Esophagus squamous epithelium (tissue), 5 donors: ENCODE data around the gene FGD6. TPM values are rescaled to one million over a fixed set of nuclear protein-coding genes. Genes with fewer than 3 reads are reported as not detected.
"Not testable (repeated sequence)": the region's sequence is repeated elsewhere in the genome, so short reads cannot be mapped to it uniquely, and the experiment has no call there.

ENCODE experiments used
- DNase-seq: peaks from one replicate; lab custom pipeline; 2025; lab: John Stamatoyannopoulos, UW
- H3K27ac ChIP-seq, 4 donors: fragments of 200-600 bp; sonication (generic); one replicate each; pipeline ENCODE4 v1.5.1; 2016 to 2019; ENCODE audit warnings: mild to moderate bottlenecking in 1 of 4
- H3K27me3 ChIP-seq, 4 donors: fragments of 200-600 bp; sonication (generic); 1 replicate in 3 of 4; 2 replicates in 1 of 4; pipeline versions ENCODE4 v1.5.1 to v1.6.0; 2017 to 2021; ENCODE audit warnings: antibody characterized with exemption in 1 of 4
- H3K36me3 ChIP-seq, 3 donors: fragments of 200-600 bp; sonication (generic); one replicate each; pipeline ENCODE4 v1.5.1; 2016 to 2019
- H3K4me1 ChIP-seq, 3 donors: fragments of 200-600 bp; sonication (generic); one replicate each; pipeline ENCODE4 v1.5.1; 2017 to 2019
- H3K4me3 ChIP-seq, 4 donors: fragments of 200-600 bp; sonication (generic); 1 replicate in 3 of 4; 2 replicates in 1 of 4; pipeline ENCODE4 v1.5.1; 2016 to 2019; ENCODE audit warnings: mild to moderate bottlenecking in 2 of 4, moderate library complexity in 1 of 4
- H3K9me3 ChIP-seq, 3 donors: fragments of 200-600 bp; sonication (generic); one replicate each; pipeline ENCODE4 v1.5.1; 2016 to 2019
- CTCF ChIP-seq, 6 experiments: fragments of 450-650 bp in 4 of 6; fragments of 200-600 bp in 2 of 6; sonication (generic) in 2 of 6; IDR thresholded peaks; one replicate each; pipeline ENCODE4 v1.5.1; 2016 to 2019; ENCODE audit warnings: antibody characterized with exemption in 6 of 6, mild to moderate bottlenecking in 4 of 6, moderate library complexity in 4 of 6
- POLR2A ChIP-seq, 4 donors: fragments of 450-650 bp; IDR thresholded peaks; one replicate each; pipeline ENCODE4 v1.6.1; 2017; ENCODE audit warnings: antibody characterized with exemption in 4 of 4, mild to moderate bottlenecking in 4 of 4, moderate library complexity in 3 of 4
- WGBS, 2 donors: methylation state at CpG; one replicate each; pipeline ENCODE4 v1.1.5; 2018; 5-methylcytosine and 5-hydroxymethylcytosine counted together
- intact Hi-C: fragments of 100-400 bp; cut with DNase I; formaldehyde crosslinking; loops from one replicate; pipeline ENCODE4 v1.15.0; 2022
- total RNA-seq, 4 donors: library from RNA; depleted of rRNA; stranded (reverse); fragments of >200 nt; gene quantifications; one replicate each; pipeline ENCODE4 v1.1.0, GENCODE V29; 2016
- donor health status: DM: yes; HTN: yes; CAD: no.

FGD6 gene
- total RNA-seq, 4 donors from 2014 or later, result 10.0 to 19.1 (median 13.2) TPM

GRCh38 chr12:95104919-95105452 lies 112.3 kb downstream of the FGD6 start:
- 88 to 91% methylated on average over 2 of the region's 2 CpGs for WGBS, 2 donors
- Histone ChIP-seq H3K27me3 (no peaks in the 10 kb centered on the region), H3K36me3 (peaks cover 0 to 82% (median 0%) of the 10 kb centered on the region in 3 donors)

GRCh38 chr12:95102916-95103671 lies 114.2 kb downstream of the FGD6 start:
- H3K36me3 ChIP-seq, result peaks cover 0 to 81% (median 5%) of the 10 kb centered on the region in 3 donors
- TF ChIP-seq POLR2A (IDR thresholded peaks at IDR 0.05) (no peak), CTCF (IDR thresholded peaks at IDR 0.05) (no peak)
- no peak for DNase-seq
- intact Hi-C loops, result no loop called here
- H3K4me3 ChIP-seq, result no peak overlapping the region
- H3K27ac ChIP-seq, result peak overlapping the region; percentile 56 to 78 (median 62)
- peaks cover 0 to 17% (median 8%) of the 10 kb centered on the region in 3 donors for H3K4me1 ChIP-seq
- WGBS, 2 donors, result 30 to 54% methylated on average over 8 of the region's 8 CpGs
- no peaks in the 10 kb centered on the region for H3K9me3 ChIP-seq
- no peaks in the 10 kb centered on the region for H3K27me3 ChIP-seq

More at GRCh38 chr12:95104919-95105452, 112.3 kb downstream of the FGD6 start:
- intact Hi-C loops, result no loop called here
- TF ChIP-seq POLR2A (IDR thresholded peaks at IDR 0.05), result no peak
- no peak for TF ChIP-seq CTCF (IDR thresholded peaks at IDR 0.05)
- no peaks in the 10 kb centered on the region for H3K9me3 ChIP-seq
- H3K27ac ChIP-seq, result no peak overlapping the region
- H3K4me1 ChIP-seq, result peaks cover 0 to 17% (median 8%) of the 10 kb centered on the region in 3 donors
- no peak for DNase-seq
- no peak overlapping the region for H3K4me3 ChIP-seq

GRCh38 chr12:95101957-95102356 lies 115.3 kb downstream of the FGD6 start:
- H3K27ac ChIP-seq, H3K9me3 ChIP-seq, intact Hi-C loops, H3K4me3 ChIP-seq, DNase-seq, H3K27me3 ChIP-seq: not testable (repeated sequence)
- WGBS, 2 donors, result 82 to 89% methylated on average over 4 to 5 of the region's 5 CpGs
- H3K4me1 ChIP-seq, result peaks cover 0 to 21% (median 8%) of the 10 kb centered on the region in 3 donors
- peaks cover 0 to 75% (median 5%) of the 10 kb centered on the region in 3 donors for H3K36me3 ChIP-seq

- Histone ChIP-seq H3K9me3 (no peaks in the 10 kb centered on the region), H3K4me1 (peaks cover 0 to 27% (median 8%) of the 10 kb centered on the region in 3 donors), H3K36me3 (peaks cover 0 to 75% (median 5%) of the 10 kb centered on the region in 3 donors), H3K27me3 (no peaks in the 10 kb centered on the region), H3K4me3 (no peak overlapping the region), H3K27ac (no peak overlapping the region)
- TF ChIP-seq POLR2A (IDR thresholded peaks at IDR 0.05) (no peak), CTCF (IDR thresholded peaks at IDR 0.05) (no peak)
- DNase-seq, result no peak
- WGBS, 2 donors, result 85 to 93% methylated on average over 10 to 11 of the region's 11 CpGs
- intact Hi-C loops, result no loop called here
Measured at GRCh38 chr12:95100264-95101190, 116.7 kb downstream of the FGD6 start.

GRCh38 chr12:95099270-95099790 lies 117.9 kb downstream of the FGD6 start:
- WGBS, 2 donors, result 97% methylated on average over 4 of the region's 4 CpGs
- H3K36me3 ChIP-seq, result peaks cover 0 to 66% (median 5%) of the 10 kb centered on the region in 3 donors
- intact Hi-C loops, result no loop called here
- no peaks in the 10 kb centered on the region for H3K9me3 ChIP-seq
- DNase-seq, result no peak
- no peak overlapping the region for H3K27ac ChIP-seq
- peaks cover 0 to 27% (median 8%) of the 10 kb centered on the region in 3 donors for H3K4me1 ChIP-seq
- no peaks in the 10 kb centered on the region for H3K27me3 ChIP-seq
- TF ChIP-seq POLR2A (IDR thresholded peaks at IDR 0.05) (no peak), CTCF (IDR thresholded peaks at IDR 0.05) (no peak)
- no peak overlapping the region for H3K4me3 ChIP-seq
